AG09309 (cell line): ENCODE results near the gene DACH1.

ENCODE experiments used
- DNase-seq: peaks from one replicate; pipeline ENCODE4 v3.0.0-alpha.2; 2010; ENCODE audit warnings: low read depth
- H3K4me3 ChIP-seq: 2 replicates; pipeline ENCODE4 v1.5.1; 2011; ENCODE audit warnings: mild to moderate bottlenecking, low read depth, low read length, moderate library complexity; ENCODE audit not compliant: control insufficient read depth
- TF ChIP-seq, protein P1 (sequence below): IDR thresholded peaks from 2 replicates; pipeline ENCODE4 v1.5.1; 2011; ENCODE audit warnings: mild to moderate bottlenecking, low read depth, low read length, inconsistent platforms; ENCODE audit not compliant: insufficient read depth, control insufficient read depth; ENCODE audit errors: missing control alignments

The DACH1 gene

DNA sequence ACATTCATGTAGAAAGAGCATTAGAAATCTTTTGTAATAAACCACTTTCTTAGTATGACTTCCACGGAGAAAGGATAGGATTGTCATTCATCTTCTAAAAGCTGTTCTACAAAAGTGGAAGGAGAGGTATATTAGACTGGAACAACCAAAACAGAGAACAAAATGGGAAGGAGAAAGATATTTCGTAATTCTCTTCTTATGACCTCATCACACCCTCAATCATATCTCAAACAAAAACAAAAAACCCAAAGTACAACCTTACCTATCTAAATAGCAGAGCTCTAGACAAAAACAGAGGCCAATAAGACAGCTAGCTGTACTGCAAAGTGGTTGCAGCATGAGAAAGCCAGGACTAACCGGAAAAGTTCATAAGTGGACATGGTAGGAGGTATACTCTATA is 46.3 kb downstream of the DACH1 start:
- H3K4me3 ChIP-seq = no peak overlapping the region
- TF ChIP-seq, protein P1, sequence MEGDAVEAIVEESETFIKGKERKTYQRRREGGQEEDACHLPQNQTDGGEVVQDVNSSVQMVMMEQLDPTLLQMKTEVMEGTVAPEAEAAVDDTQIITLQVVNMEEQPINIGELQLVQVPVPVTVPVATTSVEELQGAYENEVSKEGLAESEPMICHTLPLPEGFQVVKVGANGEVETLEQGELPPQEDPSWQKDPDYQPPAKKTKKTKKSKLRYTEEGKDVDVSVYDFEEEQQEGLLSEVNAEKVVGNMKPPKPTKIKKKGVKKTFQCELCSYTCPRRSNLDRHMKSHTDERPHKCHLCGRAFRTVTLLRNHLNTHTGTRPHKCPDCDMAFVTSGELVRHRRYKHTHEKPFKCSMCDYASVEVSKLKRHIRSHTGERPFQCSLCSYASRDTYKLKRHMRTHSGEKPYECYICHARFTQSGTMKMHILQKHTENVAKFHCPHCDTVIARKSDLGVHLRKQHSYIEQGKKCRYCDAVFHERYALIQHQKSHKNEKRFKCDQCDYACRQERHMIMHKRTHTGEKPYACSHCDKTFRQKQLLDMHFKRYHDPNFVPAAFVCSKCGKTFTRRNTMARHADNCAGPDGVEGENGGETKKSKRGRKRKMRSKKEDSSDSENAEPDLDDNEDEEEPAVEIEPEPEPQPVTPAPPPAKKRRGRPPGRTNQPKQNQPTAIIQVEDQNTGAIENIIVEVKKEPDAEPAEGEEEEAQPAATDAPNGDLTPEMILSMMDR = no peak
- no peak for DNase-seq

DNA sequence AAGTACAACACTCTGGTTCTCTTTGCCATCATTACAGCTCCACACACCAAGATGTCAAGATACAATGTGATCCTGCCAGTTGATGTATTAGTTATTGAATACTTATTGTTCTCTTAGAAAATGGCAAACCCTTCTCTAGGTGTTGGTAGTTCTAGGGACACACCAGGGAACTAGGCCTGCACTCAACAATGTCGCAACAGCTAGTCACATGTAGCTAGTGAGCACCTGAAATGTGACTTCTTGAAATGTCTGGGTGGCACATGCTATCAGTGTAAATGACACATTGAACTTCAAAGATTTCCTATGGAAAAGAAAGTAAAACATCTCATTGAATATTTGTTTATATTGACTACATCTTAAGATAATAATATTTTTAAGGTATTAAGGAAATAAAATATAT is 49.7 kb downstream of the DACH1 start:
- DNase-seq = no peak
- H3K4me3 ChIP-seq = no peak overlapping the region
- TF ChIP-seq, protein P1 = no peak

DNA sequence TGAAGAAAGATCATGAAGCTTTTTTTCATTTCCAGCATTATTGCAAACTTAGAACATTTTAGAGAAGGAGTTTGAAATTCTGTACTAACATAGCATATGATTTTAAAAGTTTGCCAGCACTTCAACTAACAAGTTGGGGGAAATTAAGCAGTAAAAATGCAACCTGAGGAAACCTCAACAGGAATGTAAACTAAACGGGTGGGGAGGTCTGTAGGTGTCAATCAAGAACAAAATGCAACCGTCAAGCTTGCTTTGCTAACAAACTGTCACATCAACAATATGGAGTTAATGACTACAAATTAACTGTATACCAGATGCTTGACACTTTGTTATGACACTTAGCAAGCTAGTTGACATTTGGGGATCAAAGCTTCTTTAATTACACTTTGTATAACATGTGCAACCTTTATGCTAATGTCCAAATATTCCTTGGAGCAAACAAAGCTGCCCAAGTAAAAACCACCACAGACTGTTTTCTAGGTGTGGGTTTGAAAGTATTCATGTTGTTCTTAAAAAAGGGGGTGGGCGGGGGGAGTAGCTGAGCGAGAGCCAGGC is 52.1 kb downstream of the DACH1 start:
- no peak overlapping the region for H3K4me3 ChIP-seq
- TF ChIP-seq, protein P1 = no peak
- DNase-seq = no peak

DNA sequence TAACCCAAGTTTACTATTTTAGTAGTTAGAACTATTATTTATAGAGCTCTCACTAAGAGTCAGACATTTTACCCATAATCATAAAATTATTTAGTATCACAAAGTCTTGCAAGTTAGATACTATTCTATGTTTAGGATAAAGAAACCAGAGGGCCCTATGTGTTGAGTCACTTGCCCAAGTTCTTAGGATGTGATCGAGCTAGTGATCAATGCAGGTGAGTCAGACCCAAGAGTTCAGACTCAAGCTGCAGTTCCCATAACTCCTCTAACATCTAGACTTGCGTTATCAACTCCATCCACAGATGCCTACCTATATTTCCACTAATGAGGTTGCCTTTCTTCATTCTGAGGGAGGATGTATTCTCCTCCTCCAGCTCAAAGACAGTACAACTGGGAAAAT is 53.8 kb downstream of the DACH1 start:
- DNase-seq = no peak
- TF ChIP-seq, protein P1 = no peak
- no peak overlapping the region for H3K4me3 ChIP-seq

DNA sequence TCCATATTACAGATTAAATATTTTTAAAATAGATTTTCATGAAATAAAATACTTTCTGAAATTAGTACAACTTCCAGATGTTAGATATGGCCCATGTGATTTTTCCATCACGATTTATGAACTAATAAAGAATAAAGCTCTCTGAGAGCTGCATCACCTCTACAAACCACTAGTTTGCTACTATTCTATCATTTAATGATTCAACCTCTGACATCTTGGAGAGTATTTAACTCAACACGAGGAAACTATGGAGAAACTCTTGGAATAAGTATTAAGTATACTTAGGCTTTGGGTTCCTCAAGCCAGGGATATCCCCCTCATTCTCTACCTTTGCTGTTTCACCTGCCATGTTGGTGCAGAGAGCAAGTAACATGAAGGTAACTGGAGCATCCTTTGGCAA is 55.7 kb downstream of the DACH1 start:
- no peak overlapping the region for H3K4me3 ChIP-seq
- TF ChIP-seq, protein P1 = no peak
- DNase-seq = no peak

DNA sequence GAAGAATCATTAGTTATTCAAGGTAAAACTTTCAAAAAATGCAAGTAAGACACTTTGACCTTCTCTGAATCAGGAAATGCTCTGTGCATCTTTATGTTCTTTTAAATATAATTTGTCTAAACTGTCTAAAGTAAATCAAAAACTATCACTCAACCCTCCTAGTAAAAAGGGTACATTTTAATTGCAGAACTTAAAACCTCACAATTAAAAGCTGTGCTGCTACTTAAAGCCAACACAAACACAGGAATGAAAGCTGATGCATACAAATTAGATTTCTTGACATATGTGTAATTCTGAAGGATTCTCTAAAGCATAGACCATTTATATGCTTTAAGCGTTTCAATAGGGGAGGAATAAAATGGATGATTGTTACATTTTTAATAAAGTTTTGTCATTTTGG is 58.3 kb downstream of the DACH1 start:
- TF ChIP-seq, protein P1 = no peak
- no peak for DNase-seq
- H3K4me3 ChIP-seq = no peak overlapping the region

DNA sequence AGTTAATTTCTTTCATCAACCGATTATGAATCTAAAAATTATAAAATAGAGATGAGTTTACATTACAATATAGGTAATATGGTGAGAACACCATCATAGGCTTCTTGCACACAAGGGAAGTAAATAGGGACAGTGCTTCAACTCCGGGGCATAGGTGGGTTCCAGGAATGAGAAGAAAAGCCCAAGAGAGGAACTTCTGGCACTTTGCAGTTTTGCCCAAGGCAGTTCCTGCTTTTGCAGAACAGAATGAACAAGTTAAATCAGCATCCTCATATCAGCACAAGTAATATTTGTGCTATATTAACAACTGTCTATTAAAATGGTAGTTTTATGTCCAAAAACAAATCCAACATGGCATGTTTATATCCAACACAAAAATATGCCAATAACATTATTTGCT is 60.1 kb downstream of the DACH1 start:
- H3K4me3 ChIP-seq = no peak overlapping the region
- DNase-seq = no peak
- TF ChIP-seq, protein P1 = no peak
